MM.1S (cell line): ENCODE results near the gene ANGPT4.

Source experiments
- DNase-seq: peaks from one replicate; pipeline ENCODE4 v3.0.0-alpha.2; 2015
- H2AFZ ChIP-seq: fragments of 300-600 bp; sonication (generic); 2 replicates; pipeline ENCODE4 v1.6.0; 2016; ENCODE audit warnings: antibody characterized with exemption, low read length
- H3F3A ChIP-seq: fragments of 300-600 bp; sonication (generic); 2 replicates; pipeline ENCODE4 v1.6.1; 2016; ENCODE audit warnings: mild to moderate bottlenecking, antibody characterized with exemption, low read length, moderate library complexity, mixed read lengths; ENCODE audit not compliant: insufficient read depth
- H3K27ac ChIP-seq: fragments of 300-600 bp; sonication (generic); 2 replicates; pipeline ENCODE4 v1.5.1; 2016; ENCODE audit warnings: mild to moderate bottlenecking, low read length
- H3K27me3 ChIP-seq: fragments of 300-600 bp; sonication (generic); replicated peaks from 2 replicates; pipeline ENCODE4 v1.6.0; 2016; ENCODE audit warnings: low read length; ENCODE audit not compliant: insufficient read depth
- H3K36me3 ChIP-seq: fragments of 300-600 bp; sonication (generic); replicated peaks from 2 replicates; pipeline ENCODE4 v1.6.1; 2016; ENCODE audit warnings: mild to moderate bottlenecking, low read length, mixed read lengths; ENCODE audit not compliant: insufficient read depth
- H3K4me1 ChIP-seq: fragments of 300-600 bp; sonication (generic); 2 replicates; pipeline ENCODE4 v1.6.1; 2016; ENCODE audit warnings: low read length, mixed read lengths
- H3K4me2 ChIP-seq: fragments of 300-600 bp; sonication (generic); 2 replicates; pipeline ENCODE4 v1.6.0; 2016; ENCODE audit warnings: low read depth, low read length
- H3K4me3 ChIP-seq: fragments of 300-600 bp; sonication (generic); 2 replicates; pipeline ENCODE4 v1.5.1; 2016; ENCODE audit warnings: low read length, mixed read lengths
- H3K79me2 ChIP-seq: fragments of 300-600 bp; sonication (generic); 2 replicates; pipeline ENCODE4 v1.6.1; 2016; ENCODE audit warnings: mixed run types, low read length, mixed read lengths
- H3K9ac ChIP-seq: fragments of 300-600 bp; sonication (generic); 2 replicates; pipeline ENCODE4 v1.6.1; 2016; ENCODE audit warnings: low read length, mixed read lengths
- H3K9me2 ChIP-seq: fragments of 300-600 bp; sonication (generic); replicated peaks from 2 replicates; pipeline ENCODE4 v1.6.1; 2016; ENCODE audit warnings: mild to moderate bottlenecking, low read length, mixed read lengths; ENCODE audit not compliant: insufficient read depth
- H3K9me3 ChIP-seq: fragments of 300-600 bp; sonication (generic); replicated peaks from 2 replicates; pipeline ENCODE4 v1.6.1; 2016; ENCODE audit warnings: mild to moderate bottlenecking, low read length, mixed read lengths; ENCODE audit not compliant: insufficient read depth
- H4K20me1 ChIP-seq: fragments of 300-600 bp; sonication (generic); 2 replicates; pipeline ENCODE4 v1.6.1; 2016; ENCODE audit warnings: mild to moderate bottlenecking, low read length, moderate library complexity, mixed read lengths; ENCODE audit not compliant: insufficient read depth
- CTCF ChIP-seq: fragments of 300-600 bp; sonication (generic); IDR thresholded peaks from 2 replicates; pipeline ENCODE4 v1.5.1; 2016; ENCODE audit warnings: antibody characterized with exemption, low read length, mixed read lengths
- EZH2 ChIP-seq: fragments of 300-600 bp; sonication (generic); optimal IDR thresholded peaks from 2 replicates; pipeline ENCODE3; 2017; ENCODE audit warnings: low read depth, mild to moderate bottlenecking, antibody characterized with exemption, low read length, mixed read lengths
- EZH2phosphoT487 ChIP-seq: fragments of 300-600 bp; sonication (generic); IDR thresholded peaks from 2 replicates; pipeline ENCODE4 v1.6.1; 2018; ENCODE audit warnings: antibody characterized with exemption, low read length

Gene ANGPT4

GRCh38 chr20:879626-880025 lies 36.5 kb downstream of the ANGPT4 start:
- no peaks in the 10 kb centered on the region for H4K20me1 ChIP-seq
- H3K79me2 ChIP-seq, result no peaks in the 10 kb centered on the region
- H3K9ac ChIP-seq, result no peak overlapping the region
- no peaks in the 10 kb centered on the region for H3K27me3 ChIP-seq
- no peaks in the 10 kb centered on the region for H3K4me1 ChIP-seq
- TF ChIP-seq EZH2 (no peak), EZH2phosphoT487 (no peak), CTCF (no peak)
- DNase-seq, result no peak
- no peak overlapping the region for H3K4me2 ChIP-seq
- H3K36me3 ChIP-seq, result no peaks in the 10 kb centered on the region
- H2AFZ ChIP-seq, result no peak overlapping the region
- no peaks in the 10 kb centered on the region for H3K9me2 ChIP-seq
- no peak overlapping the region for H3K4me3 ChIP-seq
- no peaks in the 10 kb centered on the region for H3F3A ChIP-seq
- no peaks in the 10 kb centered on the region for H3K9me3 ChIP-seq
- no peak overlapping the region for H3K27ac ChIP-seq

- Histone ChIP-seq H3K4me1 (no peaks in the 10 kb centered on the region), H3F3A (no peaks in the 10 kb centered on the region), H3K27ac (no peak overlapping the region), H3K79me2 (no peaks in the 10 kb centered on the region), H3K9me2 (no peaks in the 10 kb centered on the region), H3K9me3 (no peaks in the 10 kb centered on the region), H2AFZ (no peak overlapping the region), H3K27me3 (no peaks in the 10 kb centered on the region), H3K36me3 (no peaks in the 10 kb centered on the region), H3K9ac (no peak overlapping the region), H3K4me2 (no peak overlapping the region), H3K4me3 (no peak overlapping the region), H4K20me1 (no peaks in the 10 kb centered on the region)
- no peak for TF ChIP-seq CTCF
- no peak for TF ChIP-seq EZH2
- no peak for TF ChIP-seq EZH2phosphoT487
- peak; percentile 34 for DNase-seq
These were observed 37.4 kb downstream of the ANGPT4 start for GRCh38 chr20:878511-879307.

- DNase-seq, result no peak
- H3K27ac ChIP-seq, result no peak overlapping the region
- H3K79me2 ChIP-seq, result no peaks in the 10 kb centered on the region
- no peaks in the 10 kb centered on the region for H4K20me1 ChIP-seq
- no peaks in the 10 kb centered on the region for H3F3A ChIP-seq
- no peaks in the 10 kb centered on the region for H3K9me2 ChIP-seq
- H3K36me3 ChIP-seq, result no peaks in the 10 kb centered on the region
- no peak overlapping the region for H3K4me3 ChIP-seq
- no peak overlapping the region for H3K9ac ChIP-seq
- H2AFZ ChIP-seq, result no peak overlapping the region
- no peaks in the 10 kb centered on the region for H3K27me3 ChIP-seq
- TF ChIP-seq EZH2 (no peak), EZH2phosphoT487 (no peak), CTCF (no peak)
- H3K4me2 ChIP-seq, result no peak overlapping the region
- no peaks in the 10 kb centered on the region for H3K9me3 ChIP-seq
- H3K4me1 ChIP-seq, result no peaks in the 10 kb centered on the region
These were observed 38.3 kb downstream of the ANGPT4 start for GRCh38 chr20:877814-878213.
